ENCODE data around the gene TM7SF2.

The TM7SF2 gene

DNA sequence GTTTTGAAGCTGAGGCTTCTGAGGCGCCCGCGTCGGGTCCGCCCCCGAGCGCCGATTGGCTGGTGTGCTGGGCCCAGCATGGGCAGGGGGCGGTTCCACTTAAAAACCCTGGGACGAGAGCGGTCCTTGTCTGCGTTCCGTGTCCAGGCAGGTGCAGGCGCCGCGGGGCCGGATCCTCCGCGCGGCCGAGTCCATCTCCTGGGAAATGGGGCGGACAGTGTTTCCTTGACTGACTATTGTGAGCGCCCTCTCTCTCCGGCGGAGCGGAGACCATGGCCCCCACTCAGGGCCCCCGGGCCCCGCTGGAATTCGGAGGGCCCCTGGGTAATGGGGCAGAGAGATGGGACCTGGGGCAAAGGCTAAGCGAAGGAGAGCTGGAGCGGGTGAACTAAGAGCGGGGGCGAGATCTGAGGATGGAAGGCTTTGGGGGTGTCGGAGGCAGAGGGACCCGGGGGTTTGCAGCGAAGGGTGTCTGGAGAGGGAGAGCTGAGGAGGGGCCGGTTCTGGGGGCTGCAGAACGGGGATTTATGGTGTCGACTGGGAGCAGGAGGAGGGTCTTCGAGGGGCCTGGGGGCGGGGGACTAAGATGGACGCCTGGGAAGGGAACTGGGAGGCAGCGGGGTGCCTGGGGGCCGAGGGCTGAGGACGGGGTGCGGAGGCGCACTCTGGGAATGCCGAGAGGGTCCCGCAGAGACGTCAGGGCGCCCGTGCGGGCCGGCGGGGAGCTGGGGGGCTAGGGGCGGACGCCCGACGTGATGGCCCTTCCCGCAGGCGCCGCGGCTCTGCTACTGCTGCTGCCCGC is at the start of gene TM7SF2:
Gene TM7SF2, plus strand, starts transcription at position 129 of the 802 bp plus-strand sequence. Its CDS starts 144 bp downstream, at position 273.
- TF ChIP-seq, protein P1, sequence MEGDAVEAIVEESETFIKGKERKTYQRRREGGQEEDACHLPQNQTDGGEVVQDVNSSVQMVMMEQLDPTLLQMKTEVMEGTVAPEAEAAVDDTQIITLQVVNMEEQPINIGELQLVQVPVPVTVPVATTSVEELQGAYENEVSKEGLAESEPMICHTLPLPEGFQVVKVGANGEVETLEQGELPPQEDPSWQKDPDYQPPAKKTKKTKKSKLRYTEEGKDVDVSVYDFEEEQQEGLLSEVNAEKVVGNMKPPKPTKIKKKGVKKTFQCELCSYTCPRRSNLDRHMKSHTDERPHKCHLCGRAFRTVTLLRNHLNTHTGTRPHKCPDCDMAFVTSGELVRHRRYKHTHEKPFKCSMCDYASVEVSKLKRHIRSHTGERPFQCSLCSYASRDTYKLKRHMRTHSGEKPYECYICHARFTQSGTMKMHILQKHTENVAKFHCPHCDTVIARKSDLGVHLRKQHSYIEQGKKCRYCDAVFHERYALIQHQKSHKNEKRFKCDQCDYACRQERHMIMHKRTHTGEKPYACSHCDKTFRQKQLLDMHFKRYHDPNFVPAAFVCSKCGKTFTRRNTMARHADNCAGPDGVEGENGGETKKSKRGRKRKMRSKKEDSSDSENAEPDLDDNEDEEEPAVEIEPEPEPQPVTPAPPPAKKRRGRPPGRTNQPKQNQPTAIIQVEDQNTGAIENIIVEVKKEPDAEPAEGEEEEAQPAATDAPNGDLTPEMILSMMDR (conservative IDR thresholded peaks at IDR 0.05) = no peak
- H3K27ac ChIP-seq = peak within 1 kb of the TSS; percentile 100

- H3K27ac ChIP-seq = no peak overlapping the region
- TF ChIP-seq, protein P1 (conservative IDR thresholded peaks at IDR 0.05) = no peak
These were observed 48.1 kb upstream of the TM7SF2 start for GRCh38 chr11:65063532-65063931.

DNA sequence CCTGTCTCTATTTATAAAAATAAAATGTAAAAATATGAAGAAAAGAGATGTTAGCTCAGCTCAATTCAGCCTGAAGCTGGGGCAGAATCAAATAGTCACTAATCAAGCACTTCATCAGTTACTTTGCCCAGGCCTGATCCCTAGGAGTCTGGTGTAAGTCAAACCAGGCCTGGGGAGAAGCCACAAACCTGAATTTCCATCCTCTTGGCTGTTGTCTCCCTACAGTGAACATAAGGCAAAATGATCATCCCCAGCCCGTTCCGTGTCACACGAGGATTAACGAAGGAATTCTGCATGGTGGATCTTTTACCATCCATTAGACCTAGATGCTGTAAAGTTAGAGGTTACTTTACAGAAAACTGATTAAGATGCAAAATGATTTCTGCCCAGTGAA is 46.8 kb upstream of the TM7SF2 start:
- TF ChIP-seq, protein P1 (conservative IDR thresholded peaks at IDR 0.05) = no peak
- no peak overlapping the region for H3K27ac ChIP-seq

DNA sequence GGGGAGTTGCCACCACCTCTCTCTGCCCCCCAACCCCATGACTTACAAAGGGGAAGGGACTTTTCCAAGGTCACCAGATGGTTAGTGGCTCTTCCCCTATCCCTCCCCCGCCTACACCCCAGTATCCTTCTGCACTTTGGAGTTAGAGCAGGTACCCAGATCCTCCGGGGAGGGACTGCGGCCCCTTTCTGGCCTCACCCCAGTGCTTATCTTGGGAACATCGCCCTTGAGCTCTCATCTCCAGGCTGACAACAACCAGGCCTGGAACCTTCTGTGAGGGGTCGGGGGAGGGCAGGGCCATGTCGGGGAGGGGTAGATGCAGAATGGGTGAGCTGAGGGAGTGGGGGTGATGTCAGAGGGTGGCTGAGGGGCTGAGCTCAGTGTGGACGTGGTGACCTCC is 45.8 kb upstream of the TM7SF2 start:
- no peak overlapping the region for H3K27ac ChIP-seq
- TF ChIP-seq, protein P1 (conservative IDR thresholded peaks at IDR 0.05) = no peak

- no peak overlapping the region for H3K27ac ChIP-seq
- TF ChIP-seq, protein P1 (conservative IDR thresholded peaks at IDR 0.05) = no peak
These were observed 45.4 kb upstream of the TM7SF2 start for GRCh38 chr11:65066315-65066714.

DNA sequence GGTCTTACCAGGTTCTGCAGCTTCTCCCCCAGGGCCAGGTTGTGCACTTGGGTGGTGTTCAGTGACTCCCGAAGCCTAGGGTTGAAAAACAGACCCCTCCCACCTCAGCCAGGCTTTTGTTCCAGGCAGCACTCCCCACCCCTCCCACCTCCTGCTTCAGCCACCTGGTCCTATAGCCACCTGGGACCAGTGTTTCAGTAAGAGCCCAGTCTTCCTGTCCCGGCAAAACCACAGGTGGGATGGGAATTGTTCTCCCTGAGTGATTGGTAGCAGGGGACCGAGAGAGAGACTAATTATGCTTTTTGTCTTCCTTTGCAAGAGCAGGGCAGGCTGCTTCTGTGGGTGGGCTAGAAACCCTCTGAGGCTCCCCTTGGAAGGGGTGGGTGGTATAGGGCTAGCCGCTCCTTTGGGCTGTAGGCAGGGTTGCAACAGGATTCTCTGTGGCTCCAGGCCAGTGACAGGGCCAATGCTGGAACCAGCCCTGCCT is 44.8 kb upstream of the TM7SF2 start:
- no peak overlapping the region for H3K27ac ChIP-seq

DNA sequence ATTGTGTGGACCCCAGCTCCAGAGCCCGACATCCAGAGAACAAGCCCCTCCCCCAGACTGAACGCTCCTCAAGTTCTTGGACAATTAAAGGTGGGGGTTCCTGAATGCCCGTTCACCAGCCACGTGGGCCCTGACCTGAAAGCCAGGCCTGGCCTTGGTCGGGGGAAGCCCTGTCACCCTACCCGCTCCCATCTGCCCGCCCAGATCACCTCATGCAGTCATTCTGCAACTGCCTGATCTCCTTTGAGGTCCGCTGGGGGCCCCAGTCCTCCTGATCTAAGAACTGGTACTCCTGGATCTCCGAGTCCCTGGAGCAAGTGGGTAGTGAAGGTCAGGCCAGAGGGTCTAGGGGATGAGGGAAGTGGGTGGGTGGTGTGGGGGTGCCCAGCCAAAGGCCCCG is 44.2 kb upstream of the TM7SF2 start:
- no peak overlapping the region for H3K27ac ChIP-seq
- TF ChIP-seq, protein P1 (conservative IDR thresholded peaks at IDR 0.05) = no peak

More for the DNA sequence above, 44.8 kb upstream of the TM7SF2 start:
- TF ChIP-seq, protein P1 (conservative IDR thresholded peaks at IDR 0.05) = no peak
